Fibroblast of the conjunctiva (primary cell): ENCODE measurements around the gene CETN2.
"Not testable (repeated sequence)": the region's sequence is repeated elsewhere in the genome, so short reads cannot be mapped to it uniquely, and the experiment has no call there.

Experiments used
- DNase-seq: peaks from one replicate; pipeline ENCODE4 v3.0.0-alpha.2; 2010; ENCODE audit warnings: low read depth

The CETN2 gene

DNA sequence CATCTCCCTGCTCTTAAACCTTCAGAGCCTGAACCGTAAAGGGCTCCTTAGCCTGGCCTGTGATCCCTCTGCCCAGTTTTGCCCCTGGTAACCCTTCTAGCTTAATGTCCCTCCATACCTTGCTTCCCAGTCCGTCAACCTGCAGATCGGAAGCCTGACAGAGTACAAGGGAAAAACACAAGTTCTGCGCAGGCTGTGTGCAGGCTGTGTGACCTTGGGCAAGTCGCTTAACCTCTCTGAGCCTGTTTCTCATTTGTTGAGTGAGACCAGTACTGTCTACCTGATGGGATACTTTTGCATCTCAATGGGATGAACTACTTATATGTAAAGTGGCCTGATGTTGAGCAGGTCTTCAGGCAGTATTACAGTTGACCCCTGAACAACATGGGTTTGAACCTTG, 2.0 kb upstream of the CETN2 start:
- no peak for DNase-seq

DNA sequence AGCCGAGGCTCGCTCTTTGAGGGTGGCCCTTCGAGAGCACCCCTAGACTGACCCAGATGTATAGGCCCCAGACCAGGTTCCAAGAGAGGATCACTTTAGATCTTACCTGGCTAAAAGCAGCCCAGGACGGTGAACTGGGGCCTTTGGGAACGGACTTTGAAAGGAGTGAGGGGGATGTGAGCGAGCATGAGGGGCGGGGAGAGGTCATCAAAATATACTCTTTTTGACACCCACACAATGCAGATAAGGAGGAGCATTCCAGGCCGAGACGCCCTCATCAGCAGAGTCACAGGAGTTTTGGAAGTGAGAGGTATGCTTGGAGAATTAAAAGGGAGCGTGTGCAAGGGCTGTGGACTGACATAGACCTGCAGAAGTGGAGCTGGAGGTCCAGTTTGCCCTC, 834 bp upstream of the CETN2 start:
- DNase-seq: no peak

DNA sequence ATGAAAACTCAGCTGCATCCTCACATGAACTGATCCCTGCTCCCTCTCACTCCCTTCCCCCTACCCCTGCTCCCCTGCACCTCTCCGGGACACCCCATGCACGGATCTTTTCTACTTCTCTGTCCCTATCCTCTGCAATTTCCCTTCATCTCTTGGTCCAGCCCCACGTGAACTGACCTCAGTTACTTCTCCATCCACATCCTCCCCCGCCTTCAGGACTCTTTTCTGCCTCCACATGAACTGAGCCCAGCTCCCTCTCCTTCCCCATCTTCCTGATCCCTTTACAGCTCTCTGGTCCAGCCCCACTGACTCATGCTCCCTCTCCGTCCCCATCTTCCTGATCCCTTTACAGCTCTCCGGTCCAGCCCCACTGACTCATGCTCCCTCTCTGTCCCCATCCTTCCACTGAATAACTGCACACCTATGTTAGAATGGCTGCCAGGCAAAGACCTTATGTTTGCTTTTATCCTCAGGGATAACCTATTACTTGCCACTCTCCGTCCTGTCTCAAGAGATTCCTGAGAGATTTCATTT, 5.6 kb downstream of the CETN2 start:
- DNase-seq: no peak

DNA sequence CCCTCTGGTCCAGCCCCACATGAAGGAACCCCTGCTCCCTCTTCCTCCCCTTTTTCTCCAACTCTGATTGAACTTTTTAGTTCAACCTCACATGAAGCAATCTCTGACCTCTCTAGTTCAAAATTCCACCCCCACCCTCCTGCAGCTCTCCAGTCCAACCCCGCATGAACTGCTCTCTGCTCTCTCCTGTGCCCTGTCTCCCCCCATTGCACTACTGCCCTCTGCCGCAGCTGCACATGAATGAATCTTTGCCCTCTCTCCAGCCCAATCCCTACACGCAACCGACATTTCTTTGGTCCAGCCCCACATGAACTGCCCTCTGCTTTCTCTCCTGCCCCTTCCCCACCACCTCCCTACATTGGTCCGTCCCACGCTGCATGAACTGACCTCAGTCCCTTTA, 6.9 kb downstream of the CETN2 start:
- no peak for DNase-seq

DNA sequence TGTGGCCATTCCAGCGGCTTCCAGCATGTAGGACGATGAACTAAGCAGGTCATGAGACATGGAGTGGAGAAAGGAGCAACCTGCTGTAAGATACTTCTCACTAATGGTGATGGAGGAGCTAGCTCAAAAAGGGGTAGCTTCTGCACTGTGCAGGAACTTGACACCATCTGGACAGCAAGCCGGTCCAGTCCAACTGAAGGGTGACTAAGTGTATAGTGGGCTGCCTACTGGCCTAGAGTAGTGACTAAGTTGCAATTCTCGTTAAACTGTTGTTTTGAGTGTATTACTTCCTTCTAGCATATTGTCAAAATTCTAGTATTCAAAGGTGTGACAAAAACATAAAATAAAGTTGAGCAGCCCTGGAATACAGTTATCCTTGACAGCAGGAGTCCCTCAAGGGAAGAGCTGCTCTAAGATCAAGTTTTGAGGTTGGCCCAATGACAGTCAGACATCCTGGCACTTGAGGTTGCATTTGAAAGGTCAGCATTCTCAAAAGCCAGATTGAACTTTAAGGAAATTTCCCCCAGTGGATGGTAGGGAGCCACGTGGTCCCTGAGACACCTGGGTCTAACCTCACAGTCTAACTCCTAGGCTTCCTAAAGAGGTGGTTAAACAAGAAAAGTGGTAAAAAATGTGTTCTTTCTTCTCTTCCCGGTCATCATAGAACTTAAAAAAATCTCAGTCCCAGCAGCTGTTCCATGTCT, 8.0 kb downstream of the CETN2 start:
- no peak for DNase-seq

DNA sequence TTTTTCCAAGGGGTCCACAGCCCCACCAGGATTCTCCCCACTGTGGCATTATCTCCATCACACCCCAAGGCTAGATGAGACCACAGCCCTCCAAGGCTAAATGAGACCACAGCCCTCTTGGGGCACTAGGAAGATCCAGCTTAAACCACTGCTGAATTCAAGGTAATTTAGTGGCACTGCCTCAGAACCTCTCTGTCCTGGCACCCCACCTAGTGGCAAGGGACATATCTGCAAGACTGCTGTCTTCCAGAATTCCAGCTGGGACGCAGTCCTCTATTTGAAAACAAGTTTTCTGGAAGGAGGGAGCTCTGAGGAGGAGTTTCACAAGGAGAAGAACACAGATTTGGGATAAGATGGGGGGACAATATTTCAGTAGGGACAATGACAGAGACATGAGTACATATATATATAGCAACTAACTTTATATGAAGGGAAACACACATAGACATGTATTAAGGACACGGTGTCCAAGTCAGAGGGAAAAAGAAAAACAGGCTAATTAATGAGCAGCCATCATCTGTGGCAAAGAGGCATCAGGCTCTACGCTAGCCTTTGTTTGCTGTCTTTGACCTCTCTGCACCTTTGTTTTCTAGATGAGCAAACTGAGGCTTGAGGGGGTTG, 9.3 kb downstream of the CETN2 start:
- no peak for DNase-seq

DNA sequence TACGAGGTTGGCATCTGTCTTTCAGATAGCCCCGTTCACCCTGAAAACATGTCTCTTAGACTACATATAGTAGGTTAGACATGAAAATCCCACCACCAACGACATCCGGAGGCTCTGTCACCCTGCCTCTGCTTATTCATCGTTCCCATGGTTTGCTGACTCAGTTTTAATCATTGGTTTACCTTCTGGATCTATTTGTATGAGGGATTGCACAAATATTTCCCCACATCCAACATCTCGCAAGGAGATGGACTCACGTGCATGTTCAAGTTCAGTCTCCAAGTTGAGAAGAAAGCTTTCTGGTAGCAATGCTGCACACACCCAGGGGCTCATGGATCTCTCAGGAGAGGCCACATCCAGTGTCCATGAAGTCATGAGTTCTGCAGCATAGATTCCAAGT, 10.8 kb downstream of the CETN2 start:
- no peak for DNase-seq

DNA sequence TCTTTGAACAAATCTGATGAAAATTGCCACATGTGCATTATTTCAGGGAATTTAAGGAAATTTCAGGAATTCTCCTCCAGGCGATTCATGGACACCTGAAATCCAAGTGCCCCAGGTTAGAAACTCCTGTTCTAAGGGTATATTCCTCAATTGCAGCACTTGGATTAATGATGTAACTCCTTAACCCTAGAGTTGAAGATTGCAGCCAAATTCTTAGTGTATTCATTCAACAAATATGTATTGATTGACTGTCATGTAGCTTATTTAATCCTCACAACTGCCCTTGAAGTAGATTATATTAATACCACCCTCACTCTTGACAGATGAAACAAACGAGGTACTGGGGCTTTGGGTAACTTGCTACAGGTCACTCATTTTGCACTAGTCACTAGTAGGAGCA, 11.3 kb downstream of the CETN2 start:
- peak; percentile 12 for DNase-seq

DNA sequence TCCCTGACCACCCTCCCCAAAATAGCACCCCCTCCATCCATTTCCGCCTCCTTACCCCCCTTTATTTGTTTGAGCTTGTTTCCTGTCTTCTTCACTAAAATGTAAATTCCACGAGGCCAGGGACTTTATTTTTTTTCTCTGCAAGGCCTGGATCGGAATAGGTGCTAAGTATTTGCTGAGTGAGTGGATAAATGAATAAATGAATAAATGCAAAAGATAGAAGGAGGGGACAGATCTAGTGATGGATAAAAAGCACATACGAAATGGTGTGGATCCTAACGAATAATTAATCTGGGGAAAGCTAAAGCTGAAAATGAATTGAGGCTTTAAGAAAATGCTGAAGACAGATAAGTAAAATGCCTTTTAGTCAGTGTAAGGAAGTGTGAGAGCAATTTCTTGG, 12.2 kb downstream of the CETN2 start:
- DNase-seq: no peak

DNA sequence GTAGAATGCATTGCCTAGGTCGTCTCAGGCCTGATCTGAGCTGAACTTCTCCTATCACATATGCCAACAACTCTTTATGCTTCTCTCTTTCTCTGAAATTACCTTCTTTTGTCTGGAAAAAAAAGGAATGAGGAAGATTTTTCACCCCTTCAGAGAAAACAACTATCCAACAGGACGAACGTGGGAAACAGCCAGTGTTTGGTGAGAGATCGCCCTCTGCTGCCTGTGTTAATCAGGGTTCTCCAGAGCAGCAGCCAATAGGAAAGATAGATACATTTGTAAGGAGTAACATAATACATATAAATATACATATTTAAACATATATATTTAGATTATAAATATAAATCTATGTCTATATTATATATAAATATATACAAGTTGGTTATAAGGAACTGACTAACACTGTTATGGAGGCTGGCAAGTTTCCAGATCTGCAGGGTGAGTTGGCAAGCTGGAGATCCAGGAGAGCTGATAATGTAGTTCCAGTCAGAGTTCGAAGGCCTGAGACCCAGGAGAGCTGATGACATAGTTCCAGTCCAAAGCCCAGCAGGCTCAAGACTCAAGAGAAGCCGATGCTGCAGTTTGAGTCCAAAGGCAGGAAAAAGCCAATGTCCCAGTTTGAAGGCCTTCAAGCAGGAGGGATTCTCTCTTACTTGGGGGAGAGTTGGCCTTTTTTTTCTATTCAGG, 13.3 kb downstream of the CETN2 start:
- DNase-seq: peak; percentile 22

DNA sequence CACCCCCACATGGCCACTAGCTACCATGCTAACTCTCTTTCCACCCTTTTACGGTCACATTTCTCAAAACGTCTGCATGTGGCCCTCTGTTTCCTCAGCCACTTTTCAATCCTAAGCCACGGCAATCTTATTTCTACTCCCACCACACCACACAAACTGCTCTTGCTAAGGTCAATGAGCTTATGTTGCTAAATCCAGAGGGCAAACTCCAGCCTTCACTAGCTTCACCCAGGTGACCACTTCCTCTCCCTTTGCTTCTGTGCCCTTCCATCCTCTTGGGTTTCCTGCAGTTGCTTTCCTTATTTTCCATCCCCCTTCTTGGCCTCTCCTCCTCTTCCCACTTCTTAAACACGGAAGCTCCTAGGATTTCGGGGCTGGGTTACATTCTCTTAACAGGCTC, 16.5 kb downstream of the CETN2 start:
- no peak for DNase-seq

DNA sequence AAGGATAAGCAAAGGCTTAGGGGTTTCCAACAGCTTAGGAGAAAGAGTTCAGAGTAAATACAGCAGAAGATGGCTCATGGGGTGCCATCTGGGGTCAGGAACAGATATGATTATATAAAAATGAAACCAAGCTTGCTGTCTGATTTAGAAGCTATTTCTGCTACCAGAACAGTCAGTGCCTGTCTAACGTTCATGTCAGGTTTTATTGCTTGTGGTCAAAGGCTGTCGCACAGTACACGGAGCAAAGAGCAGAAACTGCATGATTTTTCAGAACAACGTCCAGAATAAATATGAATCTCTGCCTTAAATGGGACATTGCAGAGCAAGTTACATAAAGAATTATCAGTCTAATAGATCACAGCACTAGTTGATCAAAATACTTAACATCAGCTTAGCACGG, 17.4 kb downstream of the CETN2 start:
- no peak for DNase-seq

DNA sequence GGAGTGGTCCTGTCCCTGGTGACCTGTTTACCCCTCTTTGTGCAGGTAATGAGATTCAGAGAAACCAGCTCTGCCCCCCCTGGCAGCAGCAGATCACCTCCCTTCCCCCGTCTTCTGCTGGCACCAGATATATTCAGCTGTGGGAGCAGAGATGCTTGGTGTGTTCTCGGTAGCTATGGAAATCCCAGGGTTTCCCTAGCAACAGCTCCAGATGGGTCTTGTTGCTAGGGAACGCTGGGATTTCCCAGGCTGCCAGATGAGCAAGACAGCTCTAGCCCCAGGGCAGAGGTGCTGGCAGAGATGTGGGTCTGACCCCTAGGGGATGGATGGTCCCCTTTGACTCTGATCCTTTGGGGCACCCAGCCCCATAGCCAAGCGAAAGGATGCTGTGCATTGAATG, 20.2 kb downstream of the CETN2 start:
- DNase-seq: no peak

DNA sequence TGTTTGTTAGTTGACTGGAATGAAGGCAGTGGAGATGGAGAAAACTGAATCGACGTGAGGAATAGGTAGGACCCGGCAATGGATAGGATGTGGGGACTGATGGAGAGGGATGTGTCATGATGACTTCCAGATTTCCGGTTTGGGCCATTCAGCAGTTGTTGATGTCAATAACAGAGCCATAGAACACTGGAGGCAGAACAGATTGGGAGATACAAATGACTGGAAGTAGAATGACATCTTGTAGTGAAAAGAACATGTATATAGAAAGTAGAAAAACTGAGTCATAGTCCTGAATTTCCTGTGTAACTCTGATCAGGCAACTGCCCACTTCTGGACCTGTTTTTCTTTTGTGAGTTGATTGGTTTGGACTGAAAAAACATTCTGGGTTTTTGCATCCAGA, 24.5 kb downstream of the CETN2 start:
- DNase-seq: no peak

DNA sequence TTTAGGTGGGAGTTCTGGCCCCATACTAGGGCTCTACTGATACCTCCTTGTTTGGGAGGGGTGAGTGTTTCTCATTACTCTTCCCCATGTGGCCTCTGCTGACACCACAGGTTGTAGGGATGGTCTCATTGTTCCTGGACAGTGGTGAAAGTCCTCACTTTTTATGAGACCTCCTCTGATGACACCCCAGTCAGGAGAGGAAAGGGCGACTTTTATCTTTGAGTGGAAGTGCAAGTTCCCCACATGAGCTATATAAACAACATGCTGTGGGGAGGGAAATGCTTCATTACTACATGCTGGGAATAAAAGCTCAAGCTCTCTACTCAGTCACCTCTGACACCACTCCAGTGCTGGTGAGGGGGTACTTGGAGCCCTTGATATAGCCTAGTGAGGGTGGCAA, 31.6 kb downstream of the CETN2 start:
- DNase-seq: no peak

DNA sequence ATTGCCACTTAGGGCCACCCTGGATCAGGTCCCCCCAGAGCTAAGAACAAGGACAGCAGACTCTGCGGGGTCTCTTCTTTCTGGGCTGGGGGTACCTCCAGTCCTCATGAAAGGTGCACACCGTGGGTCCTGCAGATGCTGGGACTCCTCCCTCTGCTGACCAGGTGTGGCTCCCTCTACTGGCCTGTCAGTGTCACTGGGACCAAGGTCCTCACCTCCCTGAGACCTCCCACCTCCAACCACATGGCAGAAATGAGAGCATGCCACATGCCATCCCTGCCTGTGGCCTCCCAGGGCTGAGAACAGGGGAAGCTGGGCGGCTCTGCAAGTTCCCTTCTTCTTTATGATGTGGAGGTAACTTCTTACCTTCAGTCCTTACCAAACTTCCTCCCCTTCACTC, 43.5 kb downstream of the CETN2 start:
- not testable (repeated sequence) for DNase-seq
